ENCODE data around the gene FUS. TPM values are rescaled to one million over a fixed set of nuclear protein-coding genes. Genes with fewer than 3 reads are reported as not detected.

FUS gene
- total RNA-seq, 5 donors from 2014 or later (not counting 1 experiment from before 2014, with no cell fraction given): 410 to 963 (median 434) TPM

DNA sequence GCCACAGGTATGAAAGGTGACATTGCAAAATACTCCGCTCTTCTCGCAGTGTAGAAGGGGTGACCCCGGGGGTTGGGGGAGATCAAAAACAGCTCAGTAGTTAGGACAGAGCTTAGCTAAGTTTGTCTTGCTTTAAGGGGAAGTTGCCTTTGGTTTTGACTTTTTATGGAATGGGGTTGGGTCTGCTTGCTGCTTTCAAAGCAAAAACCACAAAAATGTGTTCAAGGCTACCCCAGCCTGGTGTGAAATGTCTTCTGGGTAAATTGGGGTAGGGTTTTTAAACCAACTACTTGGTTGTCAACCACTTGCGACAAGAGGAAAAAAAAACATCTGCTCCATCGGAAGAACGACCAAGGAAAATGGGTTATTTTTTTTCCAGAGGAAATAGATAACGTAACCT is 6.2 kb downstream of the FUS start:
- peak in 1 of 4 experiments; percentile 18 for ATAC-seq (replicated peaks in 1 of 4)
- H3K27ac ChIP-seq (ENCODE audit: low read length): peak overlapping the region; percentile 14

DNA sequence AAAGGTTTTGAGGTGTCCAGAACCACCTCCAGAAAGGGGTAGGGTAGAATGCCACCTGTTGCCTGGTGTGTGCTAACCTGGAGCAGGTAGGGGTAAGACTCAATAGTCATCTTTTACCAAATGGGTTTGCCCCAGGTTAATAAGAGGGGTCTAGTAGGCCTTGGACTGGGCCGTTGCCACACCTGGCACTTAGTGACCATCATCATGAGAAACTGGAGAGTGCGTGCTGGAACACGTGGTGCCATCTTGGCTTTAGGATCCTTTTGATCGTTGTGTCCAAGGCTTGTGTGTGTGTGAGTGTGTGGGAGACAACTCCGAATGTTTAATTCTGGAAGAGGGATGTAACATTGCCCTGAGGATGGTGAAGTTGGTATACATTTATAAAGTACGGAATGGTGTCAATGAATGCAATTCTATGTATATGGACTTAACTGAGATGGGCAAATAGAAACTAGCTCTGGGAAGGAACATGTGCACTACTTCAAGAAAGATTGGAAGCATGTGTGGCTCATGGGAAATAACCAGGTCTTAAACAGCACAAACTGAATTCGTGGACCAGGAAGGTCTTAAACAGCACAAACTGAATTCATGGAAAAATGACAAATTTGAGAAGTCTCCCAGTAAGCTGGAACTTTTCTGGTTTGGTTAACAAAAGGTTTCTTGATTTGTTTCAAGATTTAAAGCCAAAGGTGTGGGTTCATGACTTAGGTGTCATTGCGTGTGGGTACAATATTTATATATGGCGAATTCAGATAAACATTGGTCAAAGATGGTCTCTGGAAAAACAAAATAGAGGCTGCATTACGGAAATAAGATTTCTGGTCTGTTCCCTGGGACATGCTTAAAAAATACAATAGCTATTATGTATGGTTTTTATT is 7.2 kb downstream of the FUS start:
- 93% methylated on average over 10 of the region's 10 CpGs for WGBS (ENCODE audit: insufficient coverage)
- peak overlapping the region; percentile 14 for H3K27ac ChIP-seq (ENCODE audit: low read length)
- DNase-seq (no peak), ATAC-seq (replicated peaks in 1 of 4) (no peak)
- ChIA-PET CTCF (interaction anchor here in 1 of 2 donors (1.2 kb wide), 1 partner anchor 10 kb away, joined by 4 read pairs; no protein-coding TSS in a partner anchor), POLR2A (no interaction called here)
- no peak overlapping the region for H3K4me3 ChIP-seq (ENCODE audit: control insufficient read depth in 1 of 2, extremely low read depth in 1 of 2, low read length in 1 of 2)
- peaks cover 92 to 100% (median 95%) of the 10 kb centered on the region in 3 donors for H3K4me1 Mint-ChIP-seq
- H3K27me3 Mint-ChIP-seq: no peaks in the 10 kb centered on the region
- H3K36me3 ChIP-seq (ENCODE audit: control insufficient read depth in 2 of 2, extremely low read depth in 1 of 2, insufficient read depth in 1 of 2, low read length in 1 of 2): peaks cover 12 to 98% of the 10 kb centered on the region in 2 donors
- H3K27me3 ChIP-seq (replicated peaks in 1 of 2; ENCODE audit: control insufficient read depth in 2 of 2, extremely low read depth in 1 of 2, insufficient read depth in 2 of 2, low read length in 1 of 2): no peaks in the 10 kb centered on the region
- H3K9me3 Mint-ChIP-seq: no peaks in the 10 kb centered on the region
- peaks cover 94% of the 10 kb centered on the region for H3K36me3 Mint-ChIP-seq
- H3K4me3 Mint-ChIP-seq: peak overlapping the region in 2 of 3 donors; percentile 7 to 97
- peaks cover 48 to 68% of the 10 kb centered on the region in 2 experiments for H3K4me1 ChIP-seq (ENCODE audit: control insufficient read depth in 1 of 2, extremely low read depth in 1 of 2, insufficient read depth in 2 of 2, low read length in 2 of 2)
- H3K27ac Mint-ChIP-seq: peak overlapping the region; percentile 46 to 82
- no peaks in the 10 kb centered on the region for H3K9me3 ChIP-seq

More for the DNA sequence above, 6.2 kb downstream of the FUS start:
- WGBS (ENCODE audit: insufficient coverage): 25% methylated on average over 2 of the region's 7 CpGs
- Histone ChIP-seq H3K9me3 (no peaks in the 10 kb centered on the region), H3K36me3 (ENCODE audit: control insufficient read depth in 2 of 2, extremely low read depth in 1 of 2, insufficient read depth in 1 of 2, low read length in 1 of 2) (peaks cover 12 to 92% of the 10 kb centered on the region in 2 donors), H3K4me1 (ENCODE audit: control insufficient read depth in 1 of 2, extremely low read depth in 1 of 2, insufficient read depth in 2 of 2, low read length in 2 of 2) (peaks cover 56 to 78% of the 10 kb centered on the region in 2 experiments), H3K4me3 (ENCODE audit: control insufficient read depth in 1 of 2, extremely low read depth in 1 of 2, low read length in 1 of 2) (peak overlapping the region in 1 of 2 donors; percentile 7), H3K27me3 (replicated peaks in 1 of 2; ENCODE audit: control insufficient read depth in 2 of 2, extremely low read depth in 1 of 2, insufficient read depth in 2 of 2, low read length in 1 of 2) (no peaks in the 10 kb centered on the region)
- Mint-ChIP-seq H3K9me3 (no peaks in the 10 kb centered on the region), H3K27me3 (no peaks in the 10 kb centered on the region), H3K36me3 (peaks cover 92% of the 10 kb centered on the region), H3K27ac (peak overlapping the region; percentile 69 to 82), H3K4me1 (peaks cover 93 to 100% (median 95%) of the 10 kb centered on the region in 3 donors), H3K4me3 (peak overlapping the region; percentile 1 to 97 (median 32))
- DNase-seq: no peak
- ChIA-PET POLR2A (interaction anchor here in 1 of 2 donors (1.0 to 1.2 kb wide), 2 partner anchors 12 to 20 kb away, joined by 4 to 6 read pairs; no protein-coding TSS in a partner anchor), CTCF (no interaction called here)

DNA sequence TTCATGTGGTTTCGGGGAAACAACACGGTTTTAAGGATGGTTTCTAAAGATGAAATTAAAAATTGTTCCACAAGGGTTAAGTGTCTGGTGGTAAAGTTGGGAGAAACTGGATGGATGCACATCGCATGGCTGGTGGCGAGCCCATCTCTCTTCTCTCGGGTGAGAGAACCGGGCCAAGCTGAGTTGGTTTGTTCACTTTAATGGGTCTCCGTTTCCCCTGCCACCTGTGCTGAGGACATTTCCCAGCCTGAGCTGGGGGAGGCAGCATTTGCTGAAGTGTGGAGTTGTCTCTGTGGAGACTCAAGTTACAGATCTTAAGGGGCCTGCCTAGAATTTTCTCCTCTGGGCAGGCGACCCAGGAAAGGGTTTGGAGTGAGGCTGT is 7.9 kb downstream of the FUS start:
- ChIA-PET POLR2A (no interaction called here), CTCF (interaction anchor here in 1 of 2 donors (1.2 kb wide), 1 partner anchor 10 kb away, joined by 4 read pairs; no protein-coding TSS in a partner anchor)
- Histone ChIP-seq H3K36me3 (ENCODE audit: control insufficient read depth in 2 of 2, extremely low read depth in 1 of 2, insufficient read depth in 1 of 2, low read length in 1 of 2) (peaks cover 10 to 98% of the 10 kb centered on the region in 2 donors), H3K9me3 (no peaks in the 10 kb centered on the region), H3K27me3 (replicated peaks in 1 of 2; ENCODE audit: control insufficient read depth in 2 of 2, extremely low read depth in 1 of 2, insufficient read depth in 2 of 2, low read length in 1 of 2) (no peaks in the 10 kb centered on the region), H3K27ac (ENCODE audit: low read length) (no peak overlapping the region), H3K4me3 (ENCODE audit: control insufficient read depth in 1 of 2, extremely low read depth in 1 of 2, low read length in 1 of 2) (no peak overlapping the region), H3K4me1 (ENCODE audit: control insufficient read depth in 1 of 2, extremely low read depth in 1 of 2, insufficient read depth in 2 of 2, low read length in 2 of 2) (peaks cover 43 to 63% of the 10 kb centered on the region in 2 experiments)
- 100% methylated on average over 4 of the region's 8 CpGs for WGBS (ENCODE audit: insufficient coverage)
- Mint-ChIP-seq H3K27ac (peak overlapping the region; percentile 34 to 39), H3K9me3 (no peaks in the 10 kb centered on the region), H3K4me3 (peak overlapping the region in 1 of 3 donors; percentile 10), H3K36me3 (peaks cover 92% of the 10 kb centered on the region), H3K27me3 (no peaks in the 10 kb centered on the region), H3K4me1 (peaks cover 87 to 94% (median 89%) of the 10 kb centered on the region in 3 donors)
- ATAC-seq (replicated peaks in 1 of 4) (no peak), DNase-seq (no peak)

DNA sequence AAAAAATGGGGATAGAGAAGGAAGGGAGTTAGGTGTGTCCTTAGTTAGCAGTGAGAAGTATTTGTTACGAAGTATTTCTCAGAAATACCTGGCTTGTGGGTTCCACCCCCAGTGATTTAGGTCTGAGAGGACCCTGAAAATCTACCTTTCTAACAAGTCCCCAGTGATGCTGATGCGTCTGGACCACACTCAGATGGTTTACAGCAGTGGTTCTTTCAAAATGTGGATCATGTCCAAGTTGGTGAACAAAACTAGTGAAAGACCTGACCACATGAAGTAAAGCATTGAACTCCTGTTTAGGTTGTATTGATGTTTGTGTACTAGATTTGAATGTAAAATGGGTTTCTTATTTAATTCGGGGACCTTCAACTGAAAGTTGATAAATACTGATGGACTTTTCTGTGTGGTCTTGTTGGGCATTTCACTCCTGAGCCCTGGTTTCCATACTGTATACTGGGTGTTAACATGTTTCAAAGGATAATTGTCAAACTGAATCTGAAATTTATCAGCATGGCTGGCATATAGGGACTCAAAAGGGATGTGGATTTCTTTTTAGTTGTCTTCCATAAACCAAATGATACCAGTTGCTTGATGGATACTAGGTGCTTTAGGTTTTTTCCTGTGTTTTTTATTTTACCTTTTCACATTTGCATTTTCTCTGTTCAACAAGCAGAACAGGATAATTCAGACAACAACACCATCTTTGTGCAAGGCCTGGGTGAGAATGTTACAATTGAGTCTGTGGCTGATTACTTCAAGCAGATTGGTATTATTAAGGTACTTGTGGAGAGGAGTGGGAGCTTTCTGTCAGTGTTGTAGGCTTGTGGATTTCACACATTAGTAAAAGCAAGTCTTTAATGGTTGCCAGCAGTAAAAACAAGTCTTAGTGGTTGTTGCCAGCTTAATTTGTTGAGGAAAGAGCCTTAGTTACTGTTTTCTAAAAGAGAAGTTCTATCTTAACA is 8.8 kb downstream of the FUS start:
- DNase-seq (no peak), ATAC-seq (replicated peaks in 1 of 4) (no peak)
- Histone ChIP-seq H3K36me3 (ENCODE audit: control insufficient read depth in 2 of 2, extremely low read depth in 1 of 2, insufficient read depth in 1 of 2, low read length in 1 of 2) (peaks cover 13 to 99% of the 10 kb centered on the region in 2 donors), H3K4me1 (ENCODE audit: control insufficient read depth in 1 of 2, extremely low read depth in 1 of 2, insufficient read depth in 2 of 2, low read length in 2 of 2) (peaks cover 34 to 62% of the 10 kb centered on the region in 2 experiments), H3K4me3 (ENCODE audit: control insufficient read depth in 1 of 2, extremely low read depth in 1 of 2, low read length in 1 of 2) (no peak overlapping the region), H3K27ac (ENCODE audit: low read length) (peak overlapping the region; percentile 38), H3K27me3 (replicated peaks in 1 of 2; ENCODE audit: control insufficient read depth in 2 of 2, extremely low read depth in 1 of 2, insufficient read depth in 2 of 2, low read length in 1 of 2) (no peaks in the 10 kb centered on the region), H3K9me3 (no peaks in the 10 kb centered on the region)
- Mint-ChIP-seq H3K27ac (peak overlapping the region; percentile 72 to 77), H3K27me3 (no peaks in the 10 kb centered on the region), H3K36me3 (peaks cover 91% of the 10 kb centered on the region), H3K4me3 (peak overlapping the region in 2 of 3 donors; percentile 19 to 29), H3K9me3 (no peaks in the 10 kb centered on the region), H3K4me1 (peaks cover 82 to 94% (median 83%) of the 10 kb centered on the region in 3 donors)
- ChIA-PET CTCF (no interaction called here), POLR2A (interaction anchor here (1.0 to 1.6 kb wide), 3 partner anchors 9 to 13 kb away, joined by 3 to 10 read pairs (median 6); partner anchors contain the start of genes FUS (in 1 of the 2) and PYCARD (in 1 of the 2))
- WGBS (ENCODE audit: insufficient coverage): 86% methylated on average over 1 of the region's 3 CpGs

DNA sequence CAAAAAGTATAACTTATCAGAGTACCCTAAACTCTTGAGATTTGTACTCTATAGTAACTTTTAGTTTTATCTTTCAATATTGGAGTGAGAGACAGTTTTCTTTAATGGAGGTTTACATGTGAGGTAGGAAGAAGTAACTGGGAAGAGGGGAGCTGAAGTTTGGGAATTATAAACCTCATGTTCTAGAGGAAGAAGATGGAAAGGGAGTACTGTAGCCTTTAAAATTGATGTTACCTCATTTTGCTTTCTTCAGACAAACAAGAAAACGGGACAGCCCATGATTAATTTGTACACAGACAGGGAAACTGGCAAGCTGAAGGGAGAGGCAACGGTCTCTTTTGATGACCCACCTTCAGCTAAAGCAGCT is 9.5 kb downstream of the FUS start:
- H3K9me3 ChIP-seq: no peaks in the 10 kb centered on the region
- no peaks in the 10 kb centered on the region for H3K27me3 ChIP-seq (replicated peaks in 1 of 2; ENCODE audit: control insufficient read depth in 2 of 2, extremely low read depth in 1 of 2, insufficient read depth in 2 of 2, low read length in 1 of 2)
- whole genome bisulfite sequencing (ENCODE audit: insufficient coverage): 100% methylated on average over 1 of the region's 2 CpGs
- H3K4me3 ChIP-seq (ENCODE audit: control insufficient read depth in 1 of 2, extremely low read depth in 1 of 2, low read length in 1 of 2): no peak overlapping the region
- Mint-ChIP-seq H3K9me3 (no peaks in the 10 kb centered on the region), H3K4me3 (peak overlapping the region in 1 of 3 donors; percentile 19), H3K27ac (peak overlapping the region; percentile 72 to 77), H3K36me3 (peaks cover 89% of the 10 kb centered on the region), H3K4me1 (peaks cover 80 to 93% (median 81%) of the 10 kb centered on the region in 3 donors), H3K27me3 (no peaks in the 10 kb centered on the region)
- ChIA-PET CTCF (no interaction called here), POLR2A (interaction anchor here (1.0 to 1.6 kb wide), 3 partner anchors 9 to 13 kb away, joined by 3 to 10 read pairs (median 6); partner anchors contain the start of genes FUS (in 1 of the 2) and PYCARD (in 1 of the 2))
- peaks cover 17 to 99% of the 10 kb centered on the region in 2 donors for H3K36me3 ChIP-seq (ENCODE audit: control insufficient read depth in 2 of 2, extremely low read depth in 1 of 2, insufficient read depth in 1 of 2, low read length in 1 of 2)
- H3K4me1 ChIP-seq (ENCODE audit: control insufficient read depth in 1 of 2, extremely low read depth in 1 of 2, insufficient read depth in 2 of 2, low read length in 2 of 2): peaks cover 30 to 58% of the 10 kb centered on the region in 2 experiments
- H3K27ac ChIP-seq (ENCODE audit: low read length): peak overlapping the region; percentile 38
- ATAC-seq (replicated peaks in 1 of 4) (no peak), DNase-seq (no peak)
